ENCODE measurements around the gene EPAS1.

EPAS1 gene

GRCh38 chr2:46421361-46421760, 124.2 kb downstream of the EPAS1 start:
- Histone ChIP-seq H3K36me3 (replicated peaks; ENCODE audit: insufficient read depth, low read length) (no peaks in the 10 kb centered on the region), H3K27ac (ENCODE audit: low read length) (no peak overlapping the region), H3K27me3 (replicated peaks; ENCODE audit: insufficient read depth, low read length) (no peaks in the 10 kb centered on the region), H3K9me3 (replicated peaks; ENCODE audit: insufficient read depth, low read length) (no peaks in the 10 kb centered on the region), H3K4me1 (ENCODE audit: low read length) (no peaks in the 10 kb centered on the region), H3K9me2 (replicated peaks; ENCODE audit: insufficient read depth, low read length) (no peaks in the 10 kb centered on the region), H3K4me3 (ENCODE audit: low read length) (no peak overlapping the region), H2AFZ (ENCODE audit: low read length) (no peak overlapping the region), H4K20me1 (ENCODE audit: insufficient read depth, low read length) (no peaks in the 10 kb centered on the region), H3K79me2 (ENCODE audit: low read length) (no peaks in the 10 kb centered on the region), H3K9ac (ENCODE audit: low read length) (no peak overlapping the region), H3K4me2 (ENCODE audit: low read depth, low read length) (no peak overlapping the region), H3F3A (ENCODE audit: insufficient read depth, low read length) (no peaks in the 10 kb centered on the region)
- TF ChIP-seq EZH2 (optimal IDR thresholded peaks at IDR 0.05; ENCODE audit: low read depth, low read length) (no peak), EZH2phosphoT487 (IDR thresholded peaks at IDR 0.05; ENCODE audit: low read length) (no peak), CTCF (IDR thresholded peaks at IDR 0.05; ENCODE audit: low read length) (no peak)
- no peak for DNase-seq

DNA sequence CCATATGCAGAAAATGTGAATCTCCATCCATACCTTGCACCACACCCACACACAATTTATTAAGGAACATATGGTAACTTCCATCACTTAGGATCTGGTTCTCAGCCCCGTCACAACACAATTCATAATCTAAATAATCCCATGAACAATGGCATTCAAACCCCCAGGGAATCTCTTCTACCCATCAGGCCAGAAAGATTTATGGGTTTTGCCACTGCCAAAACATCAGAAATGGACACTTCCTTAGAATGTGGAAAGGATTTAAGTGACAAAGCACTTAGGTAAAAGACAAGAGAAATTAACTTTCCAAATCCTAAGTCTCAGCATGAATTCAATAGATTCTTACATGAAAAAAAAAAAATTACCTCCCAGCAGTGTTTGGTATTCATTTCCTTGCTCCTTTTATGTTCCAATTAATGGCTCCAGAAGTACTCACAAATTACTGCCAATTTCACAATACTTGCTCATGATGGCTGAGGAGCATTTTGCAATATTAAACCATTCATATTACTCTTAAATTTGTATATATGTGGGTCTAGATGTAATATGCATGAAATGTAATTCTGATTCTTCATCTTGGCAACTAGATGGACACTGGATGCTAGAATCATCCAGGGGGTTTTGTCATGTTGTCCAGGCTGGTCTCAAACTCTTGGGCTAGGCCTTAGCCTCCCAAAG, 125.6 kb downstream of the EPAS1 start:
- no peaks in the 10 kb centered on the region for H3K27me3 ChIP-seq (replicated peaks; ENCODE audit: insufficient read depth, low read length)
- H2AFZ ChIP-seq (ENCODE audit: low read length) = no peak overlapping the region
- no peaks in the 10 kb centered on the region for H3K9me3 ChIP-seq (replicated peaks; ENCODE audit: insufficient read depth, low read length)
- H3K27ac ChIP-seq (ENCODE audit: low read length) = no peak overlapping the region
- TF ChIP-seq CTCF (IDR thresholded peaks at IDR 0.05; ENCODE audit: low read length) (no peak), EZH2 (optimal IDR thresholded peaks at IDR 0.05; ENCODE audit: low read depth, low read length) (no peak), EZH2phosphoT487 (IDR thresholded peaks at IDR 0.05; ENCODE audit: low read length) (no peak)
- DNase-seq = no peak
- no peak overlapping the region for H3K9ac ChIP-seq (ENCODE audit: low read length)
- no peak overlapping the region for H3K4me2 ChIP-seq (ENCODE audit: low read depth, low read length)
- no peaks in the 10 kb centered on the region for H3K9me2 ChIP-seq (replicated peaks; ENCODE audit: insufficient read depth, low read length)
- no peaks in the 10 kb centered on the region for H3K4me1 ChIP-seq (ENCODE audit: low read length)
- no peaks in the 10 kb centered on the region for H3K36me3 ChIP-seq (replicated peaks; ENCODE audit: insufficient read depth, low read length)
- no peaks in the 10 kb centered on the region for H3K79me2 ChIP-seq (ENCODE audit: low read length)
- H3F3A ChIP-seq (ENCODE audit: insufficient read depth, low read length) = no peaks in the 10 kb centered on the region
- no peaks in the 10 kb centered on the region for H4K20me1 ChIP-seq (ENCODE audit: insufficient read depth, low read length)
- H3K4me3 ChIP-seq (ENCODE audit: low read length) = no peak overlapping the region

DNA sequence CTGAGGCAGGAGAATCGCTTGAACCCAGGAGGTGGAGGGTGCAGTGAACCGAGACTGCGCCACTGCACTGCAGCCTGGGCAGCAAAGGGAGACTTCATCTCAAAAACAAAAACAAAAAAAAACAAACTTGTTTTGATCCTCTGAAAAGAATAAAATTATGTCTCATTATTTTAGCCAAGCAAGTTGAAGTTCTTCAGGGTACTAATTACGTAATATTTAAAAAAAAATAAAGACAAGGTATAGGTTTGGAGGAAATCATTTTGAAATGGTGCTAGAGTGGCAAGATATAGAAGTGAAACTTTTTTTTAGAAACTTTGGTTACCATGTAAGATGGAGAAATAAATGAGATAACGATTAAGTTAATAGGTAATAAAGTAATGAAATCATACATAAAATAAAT, 127.7 kb downstream of the EPAS1 start:
- Histone ChIP-seq H3K9ac (ENCODE audit: low read length) (no peak overlapping the region), H3K27ac (ENCODE audit: low read length) (no peak overlapping the region), H3K36me3 (replicated peaks; ENCODE audit: insufficient read depth, low read length) (no peaks in the 10 kb centered on the region), H3K4me1 (ENCODE audit: low read length) (no peaks in the 10 kb centered on the region), H3K27me3 (replicated peaks; ENCODE audit: insufficient read depth, low read length) (peaks cover 2% of the 10 kb centered on the region; the same call in 1 of the 2 replicates), H2AFZ (ENCODE audit: low read length) (no peak overlapping the region), H4K20me1 (ENCODE audit: insufficient read depth, low read length) (no peaks in the 10 kb centered on the region), H3K9me3 (replicated peaks; ENCODE audit: insufficient read depth, low read length) (no peaks in the 10 kb centered on the region), H3K9me2 (replicated peaks; ENCODE audit: insufficient read depth, low read length) (no peaks in the 10 kb centered on the region), H3K4me2 (ENCODE audit: low read depth, low read length) (no peak overlapping the region), H3K4me3 (ENCODE audit: low read length) (no peak overlapping the region), H3K79me2 (ENCODE audit: low read length) (no peaks in the 10 kb centered on the region), H3F3A (ENCODE audit: insufficient read depth, low read length) (no peaks in the 10 kb centered on the region)
- TF ChIP-seq EZH2 (optimal IDR thresholded peaks at IDR 0.05; ENCODE audit: low read depth, low read length) = no peak
- TF ChIP-seq CTCF (IDR thresholded peaks at IDR 0.05; ENCODE audit: low read length) = no peak
- TF ChIP-seq EZH2phosphoT487 (IDR thresholded peaks at IDR 0.05; ENCODE audit: low read length) = no peak
- DNase-seq = no peak

All from MM.1S (cell line).